Measurements from ENCODE around the gene SMIM21.

DNA sequence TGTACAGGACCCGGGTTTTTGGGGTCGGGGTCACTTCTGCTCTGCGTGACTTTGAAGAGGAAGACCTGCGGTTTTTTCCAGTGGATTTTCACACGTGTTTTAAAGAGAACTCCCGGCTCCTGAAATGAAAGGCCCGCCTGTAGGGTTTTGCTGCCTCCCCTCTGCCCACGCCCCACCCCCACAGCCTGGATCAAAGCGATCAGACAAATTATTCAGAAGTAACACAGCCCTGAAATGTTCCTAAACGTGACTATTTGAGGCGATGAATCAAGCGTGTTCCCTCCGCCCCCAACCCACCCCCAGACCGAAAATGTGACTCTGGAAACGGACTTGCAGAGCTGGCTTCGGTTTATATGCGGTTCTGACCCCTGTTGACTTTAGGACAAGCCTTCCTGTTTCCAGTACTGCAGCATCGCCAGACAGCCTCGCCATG lies 28.7 kb upstream of the SMIM21 start:
- TF ChIP-seq, protein P1, sequence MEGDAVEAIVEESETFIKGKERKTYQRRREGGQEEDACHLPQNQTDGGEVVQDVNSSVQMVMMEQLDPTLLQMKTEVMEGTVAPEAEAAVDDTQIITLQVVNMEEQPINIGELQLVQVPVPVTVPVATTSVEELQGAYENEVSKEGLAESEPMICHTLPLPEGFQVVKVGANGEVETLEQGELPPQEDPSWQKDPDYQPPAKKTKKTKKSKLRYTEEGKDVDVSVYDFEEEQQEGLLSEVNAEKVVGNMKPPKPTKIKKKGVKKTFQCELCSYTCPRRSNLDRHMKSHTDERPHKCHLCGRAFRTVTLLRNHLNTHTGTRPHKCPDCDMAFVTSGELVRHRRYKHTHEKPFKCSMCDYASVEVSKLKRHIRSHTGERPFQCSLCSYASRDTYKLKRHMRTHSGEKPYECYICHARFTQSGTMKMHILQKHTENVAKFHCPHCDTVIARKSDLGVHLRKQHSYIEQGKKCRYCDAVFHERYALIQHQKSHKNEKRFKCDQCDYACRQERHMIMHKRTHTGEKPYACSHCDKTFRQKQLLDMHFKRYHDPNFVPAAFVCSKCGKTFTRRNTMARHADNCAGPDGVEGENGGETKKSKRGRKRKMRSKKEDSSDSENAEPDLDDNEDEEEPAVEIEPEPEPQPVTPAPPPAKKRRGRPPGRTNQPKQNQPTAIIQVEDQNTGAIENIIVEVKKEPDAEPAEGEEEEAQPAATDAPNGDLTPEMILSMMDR (IDR thresholded peaks at IDR 0.05): no peak
- no peak for TF ChIP-seq POLR2A (IDR thresholded peaks at IDR 0.05)
